ENCODE data around the gene NOG. TPM values are rescaled to one million over a fixed set of nuclear protein-coding genes. Genes with fewer than 3 reads are reported as not detected.

The NOG gene
- total and polyA plus RNA-seq, 10 of the 15 experiments (the other 5 are each of a cell fraction or from before 2014, with no cell fraction given), result 0.10 TPM; not detected in 9

GRCh38 chr17:56583772-56584171 lies 9.7 kb upstream of the NOG start (continued):
- TF ChIP-seq ZNF274 (IDR thresholded peaks at IDR 0.05; ENCODE audit: insufficient read depth, insufficient read length) (no peak), HDAC6 (IDR thresholded peaks at IDR 0.05; ENCODE audit: unreplicated experiment) (no peak), ZSCAN29 (IDR thresholded peaks at IDR 0.05) (no peak), FOXK2 (IDR thresholded peaks at IDR 0.05) (no peak)

GRCh38 chr17:56587298-56587697 lies 6.2 kb upstream of the NOG start:
- TF ChIP-seq RCOR1 (conservative IDR thresholded peaks at IDR 0.05; ENCODE audit: low read depth, low read length), result no peak
- no peak for TF ChIP-seq ATF2 (IDR thresholded peaks at IDR 0.05; ENCODE audit: low read length)
- TF ChIP-seq SREBF2 (IDR thresholded peaks at IDR 0.05; ENCODE audit: low read length), result no peak
- no peak for TF ChIP-seq CBX3 (IDR thresholded peaks at IDR 0.05; ENCODE audit: borderline replicate concordance, low read depth)
- no peak for TF ChIP-seq MYC (IDR thresholded peaks at IDR 0.05; ENCODE audit: insufficient read depth, insufficient read length, insufficient replicate concordance, low read length, severe bottlenecking)
- no peak for TF ChIP-seq ETV6 (conservative IDR thresholded peaks at IDR 0.05 in 1 of 2, IDR thresholded peaks at IDR 0.05 in 1 of 2; ENCODE audit: borderline replicate concordance in 1 of 2, low read depth in 1 of 2)
- TF ChIP-seq POLR2A (IDR thresholded peaks at IDR 0.05; ENCODE audit: low read depth, low read length), result no peak
- no peak for TF ChIP-seq CTCF (IDR thresholded peaks at IDR 0.05 in 2 of 3, conservative IDR thresholded peaks at IDR 0.05 in 1 of 3; ENCODE audit: control insufficient read depth in 2 of 3, extremely low read depth in 1 of 3, insufficient read depth in 1 of 3, low read depth in 3 of 3, low read length in 3 of 3)
- no peak for TF ChIP-seq PBX3 (IDR thresholded peaks at IDR 0.05; ENCODE audit: insufficient replicate concordance, low read depth, low read length)
- TF ChIP-seq SMAD1 (IDR thresholded peaks at IDR 0.05; ENCODE audit: low read depth, partially characterized antibody), result no peak
- no peak for TF ChIP-seq SIN3A (IDR thresholded peaks at IDR 0.05; ENCODE audit: low read depth, low read length)
- TF ChIP-seq NBN (IDR thresholded peaks at IDR 0.05), result no peak
- no peak for TF ChIP-seq EZH2 (IDR thresholded peaks at IDR 0.05; ENCODE audit: borderline replicate concordance, control insufficient read depth, low read depth, low read length)
- TF ChIP-seq NR2C2 (IDR thresholded peaks at IDR 0.05; ENCODE audit: borderline replicate concordance, control insufficient read depth, insufficient read length, low read depth), result no peak
- no peak for TF ChIP-seq LARP7 (IDR thresholded peaks at IDR 0.05)
- no peak for TF ChIP-seq FOXM1 (IDR thresholded peaks at IDR 0.05; ENCODE audit: low read depth, low read length)
- no peak for TF ChIP-seq BHLHE40 (IDR thresholded peaks at IDR 0.05; ENCODE audit: borderline replicate concordance in 1 of 2, low read depth in 2 of 2, low read length in 1 of 2)
- ATAC-seq, result no peak
- intact Hi-C loops (cut with micrococcal nuclease; ENCODE audit: unreplicated experiment) (no loop called here), in situ Hi-C loops (cut with MboI) (no loop called here)
- BruUV-seq (replicated peaks), result no TSS peak
- no peak overlapping the region for H3K27ac ChIP-seq (ENCODE audit: control insufficient read depth, insufficient read depth)
- H3K9ac ChIP-seq (ENCODE audit: control insufficient read depth, insufficient read depth, low read length), result no peak overlapping the region
- H3K9me3 ChIP-seq (replicated peaks; ENCODE audit: control insufficient read depth, insufficient read depth, low read length), result no peaks in the 10 kb centered on the region
- ChIA-PET RAD21 (ENCODE audit: unreplicated experiment) (no interaction called here), POLR2A (no interaction called here), CTCF (no interaction called here), SMC1A (ENCODE audit: uncharacterized antibody, unreplicated experiment) (no interaction called here)
- no peaks in the 10 kb centered on the region for H4K20me1 ChIP-seq (ENCODE audit: control insufficient read depth, insufficient read depth)
- no peak for DNase-seq (ENCODE audit: low read depth, low spot score)
- 18% methylated on average over 5 of the region's 5 CpGs for WGBS (ENCODE audit: insufficient coverage, insufficient replicate concordance, low lambda C conversion rate, missing lambda C conversion rate)
- no peaks in the 10 kb centered on the region for H3K79me2 ChIP-seq (ENCODE audit: control insufficient read depth, insufficient read depth, low read length)
- no peak overlapping the region for H2AFZ ChIP-seq (ENCODE audit: control insufficient read depth, low read depth, low read length)
- no peak for FAIRE-seq
- no peak overlapping the region for H3K4me3 ChIP-seq
- H3K27me3 ChIP-seq (replicated peaks in 1 of 2; ENCODE audit: control insufficient read depth in 2 of 2, insufficient read depth in 2 of 2, low read length in 1 of 2), result peaks cover 2 to 6% of the 10 kb centered on the region in 2 experiments; a peak in 3 of 4 replicates
- H3K36me3 ChIP-seq (ENCODE audit: control insufficient read depth in 2 of 2, insufficient read depth in 2 of 2, low read length in 1 of 2), result no peaks in the 10 kb centered on the region
- no peaks in the 10 kb centered on the region for H3K4me1 ChIP-seq (ENCODE audit: control insufficient read depth, insufficient read depth, low read length)
- H3K4me2 ChIP-seq (ENCODE audit: control insufficient read depth, insufficient read depth), result no peak overlapping the region
